Measurements from ENCODE around the gene PNPLA8.
"Not testable (repeated sequence)": the region's sequence is repeated elsewhere in the genome, so short reads cannot be mapped to it uniquely, and the experiment has no call there.

Gene PNPLA8

GRCh38 chr7:108467391-108467790 is 58.5 kb downstream of the PNPLA8 start:
- DNase-seq (ENCODE audit: low read depth) = no peak

GRCh38 chr7:108466322-108466721 is 59.6 kb downstream of the PNPLA8 start:
- not testable (repeated sequence) for DNase-seq (ENCODE audit: low read depth)

GRCh38 chr7:108464743-108465142 is 61.2 kb downstream of the PNPLA8 start:
- DNase-seq (ENCODE audit: low read depth) = no peak

- DNase-seq (ENCODE audit: low read depth) = no peak
Measured at GRCh38 chr7:108463613-108464012, 62.3 kb downstream of the PNPLA8 start.

- no peak for DNase-seq (ENCODE audit: low read depth)
Measured at GRCh38 chr7:108461840-108462239, 64.1 kb downstream of the PNPLA8 start.

GRCh38 chr7:108460964-108461363 is 65.0 kb downstream of the PNPLA8 start:
- DNase-seq (ENCODE audit: low read depth) = no peak

- no peak for DNase-seq (ENCODE audit: low read depth)
Measured at GRCh38 chr7:108459922-108460551, 65.9 kb downstream of the PNPLA8 start.

- no peak for DNase-seq (ENCODE audit: low read depth)
Measured at GRCh38 chr7:108457871-108458270, 68.1 kb downstream of the PNPLA8 start.

GRCh38 chr7:108456845-108457540 is 68.9 kb downstream of the PNPLA8 start:
- DNase-seq (ENCODE audit: low read depth) = no peak

- no peak for DNase-seq (ENCODE audit: low read depth)
Measured at GRCh38 chr7:108455998-108456677, 69.8 kb downstream of the PNPLA8 start, which contains the start of gene NRCAM. NRCAM (minus strand) TSS chr7:108456436; CDS start chr7:108240064, 216,372 bp downstream.

GRCh38 chr7:108455551-108455997 is 70.4 kb downstream of the PNPLA8 start:
- DNase-seq (ENCODE audit: low read depth) = no peak

GRCh38 chr7:108454674-108455550 is 71.0 kb downstream of the PNPLA8 start:
- no peak for DNase-seq (ENCODE audit: low read depth)

- DNase-seq (ENCODE audit: low read depth) = no peak
Measured at GRCh38 chr7:108454317-108454673, 71.6 kb downstream of the PNPLA8 start.

GRCh38 chr7:108453320-108453719 is 72.6 kb downstream of the PNPLA8 start:
- no peak for DNase-seq (ENCODE audit: low read depth)

- DNase-seq (ENCODE audit: low read depth) = no peak
Measured at GRCh38 chr7:108452707-108453106, 73.2 kb downstream of the PNPLA8 start.

- DNase-seq (ENCODE audit: low read depth) = no peak
Measured at GRCh38 chr7:108451296-108451848, 74.6 kb downstream of the PNPLA8 start.

GRCh38 chr7:108450160-108450559 is 75.8 kb downstream of the PNPLA8 start:
- DNase-seq (ENCODE audit: low read depth) = no peak

GRCh38 chr7:108449521-108449920 is 76.4 kb downstream of the PNPLA8 start:
- no peak for DNase-seq (ENCODE audit: low read depth)

GRCh38 chr7:108448584-108449505 is 77.1 kb downstream of the PNPLA8 start:
- no peak for DNase-seq (ENCODE audit: low read depth)

GRCh38 chr7:108442039-108442568 is 83.8 kb downstream of the PNPLA8 start:
- DNase-seq (ENCODE audit: low read depth) = peak; percentile 26
